ENCODE results near the gene TNNT1.

Gene TNNT1, protein sequence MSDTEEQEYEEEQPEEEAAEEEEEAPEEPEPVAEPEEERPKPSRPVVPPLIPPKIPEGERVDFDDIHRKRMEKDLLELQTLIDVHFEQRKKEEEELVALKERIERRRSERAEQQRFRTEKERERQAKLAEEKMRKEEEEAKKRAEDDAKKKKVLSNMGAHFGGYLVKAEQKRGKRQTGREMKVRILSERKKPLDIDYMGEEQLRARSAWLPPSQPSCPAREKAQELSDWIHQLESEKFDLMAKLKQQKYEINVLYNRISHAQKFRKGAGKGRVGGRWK

DNA sequence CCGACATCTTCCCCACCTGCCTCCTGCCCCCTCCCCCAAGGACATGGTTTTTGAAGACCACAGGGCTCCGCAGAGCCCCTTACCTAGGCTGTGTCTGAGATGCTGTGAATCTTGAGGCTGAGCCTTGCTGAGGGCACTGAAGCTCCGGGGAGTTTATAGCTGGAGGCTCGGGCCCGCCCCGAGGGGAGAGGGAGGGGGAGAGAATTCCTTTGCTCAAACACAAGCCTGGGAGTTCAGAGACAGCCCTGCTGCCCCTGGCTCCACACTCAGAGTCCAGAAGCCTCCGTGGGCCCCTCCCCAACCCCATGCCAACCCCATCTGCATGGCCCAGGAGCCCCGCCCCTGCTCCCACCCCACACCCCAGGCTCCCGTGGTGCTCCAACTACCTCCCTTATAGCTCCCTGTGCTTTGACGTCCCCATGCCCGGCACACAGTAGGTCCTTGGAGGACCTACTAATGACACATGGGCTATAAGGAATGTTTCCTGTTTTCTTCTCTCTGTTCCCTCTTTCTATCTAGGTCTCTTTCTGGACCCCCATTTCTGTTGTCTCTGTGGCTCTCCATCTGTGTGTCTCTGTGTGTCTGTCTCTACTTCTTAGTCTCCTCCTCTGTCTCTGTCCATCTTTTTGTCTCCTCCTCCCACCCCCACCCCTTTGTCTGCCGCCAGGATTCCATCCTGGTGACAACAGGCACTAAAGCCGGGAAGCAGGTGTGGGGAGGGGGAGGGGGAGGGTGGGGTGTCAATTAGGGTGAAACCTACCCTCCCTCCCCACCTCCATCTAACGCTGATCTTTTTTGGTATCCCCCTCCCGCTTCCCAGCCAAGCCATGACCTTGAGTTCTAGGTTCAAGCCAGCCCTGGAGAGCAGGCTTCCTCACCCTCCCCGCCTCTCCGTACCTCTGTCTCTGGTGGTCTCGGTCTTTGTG lies at the start of gene TNNT1:
TSS of gene TNNT1 (minus strand) at position 129 of the 926 bp plus-strand sequence. CDS start 2,049 bp downstream, outside the sequence.
- no peaks in the 10 kb centered on the region for H3K79me2 ChIP-seq (ENCODE audit: low read length)
- no peaks in the 10 kb centered on the region for H4K20me1 ChIP-seq (ENCODE audit: insufficient read depth, low read length)
- H3K9me2 ChIP-seq (replicated peaks; ENCODE audit: insufficient read depth, low read length), result no peaks in the 10 kb centered on the region
- H3K9me3 ChIP-seq (replicated peaks; ENCODE audit: insufficient read depth, low read length), result no peaks in the 10 kb centered on the region
- no peak for TF ChIP-seq EZH2 (optimal IDR thresholded peaks at IDR 0.05; ENCODE audit: low read depth, low read length)
- TF ChIP-seq EZH2phosphoT487 (IDR thresholded peaks at IDR 0.05; ENCODE audit: low read length), result no peak
- TF ChIP-seq, protein P1, sequence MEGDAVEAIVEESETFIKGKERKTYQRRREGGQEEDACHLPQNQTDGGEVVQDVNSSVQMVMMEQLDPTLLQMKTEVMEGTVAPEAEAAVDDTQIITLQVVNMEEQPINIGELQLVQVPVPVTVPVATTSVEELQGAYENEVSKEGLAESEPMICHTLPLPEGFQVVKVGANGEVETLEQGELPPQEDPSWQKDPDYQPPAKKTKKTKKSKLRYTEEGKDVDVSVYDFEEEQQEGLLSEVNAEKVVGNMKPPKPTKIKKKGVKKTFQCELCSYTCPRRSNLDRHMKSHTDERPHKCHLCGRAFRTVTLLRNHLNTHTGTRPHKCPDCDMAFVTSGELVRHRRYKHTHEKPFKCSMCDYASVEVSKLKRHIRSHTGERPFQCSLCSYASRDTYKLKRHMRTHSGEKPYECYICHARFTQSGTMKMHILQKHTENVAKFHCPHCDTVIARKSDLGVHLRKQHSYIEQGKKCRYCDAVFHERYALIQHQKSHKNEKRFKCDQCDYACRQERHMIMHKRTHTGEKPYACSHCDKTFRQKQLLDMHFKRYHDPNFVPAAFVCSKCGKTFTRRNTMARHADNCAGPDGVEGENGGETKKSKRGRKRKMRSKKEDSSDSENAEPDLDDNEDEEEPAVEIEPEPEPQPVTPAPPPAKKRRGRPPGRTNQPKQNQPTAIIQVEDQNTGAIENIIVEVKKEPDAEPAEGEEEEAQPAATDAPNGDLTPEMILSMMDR (IDR thresholded peaks at IDR 0.05; ENCODE audit: low read length), result no peak
- no peak within 1 kb of the TSS for H3K9ac ChIP-seq (ENCODE audit: low read length)
- no peak within 1 kb of the TSS for H2AFZ ChIP-seq (ENCODE audit: low read length)
- no peak within 1 kb of the TSS for H3K4me2 ChIP-seq (ENCODE audit: low read depth, low read length)
- no peak within 1 kb of the TSS for H3K27ac ChIP-seq (ENCODE audit: low read length)
- H3K27me3 ChIP-seq (replicated peaks; ENCODE audit: insufficient read depth, low read length), result peaks cover 59% of the 10 kb centered on the region
- DNase-seq, result no peak
- H3K4me1 ChIP-seq (ENCODE audit: low read length), result no peaks in the 10 kb centered on the region
- H3K36me3 ChIP-seq (replicated peaks; ENCODE audit: insufficient read depth, low read length), result no peaks in the 10 kb centered on the region
- no peaks in the 10 kb centered on the region for H3F3A ChIP-seq (ENCODE audit: insufficient read depth, low read length)
- H3K4me3 ChIP-seq (ENCODE audit: low read length), result no peak within 1 kb of the TSS

DNA sequence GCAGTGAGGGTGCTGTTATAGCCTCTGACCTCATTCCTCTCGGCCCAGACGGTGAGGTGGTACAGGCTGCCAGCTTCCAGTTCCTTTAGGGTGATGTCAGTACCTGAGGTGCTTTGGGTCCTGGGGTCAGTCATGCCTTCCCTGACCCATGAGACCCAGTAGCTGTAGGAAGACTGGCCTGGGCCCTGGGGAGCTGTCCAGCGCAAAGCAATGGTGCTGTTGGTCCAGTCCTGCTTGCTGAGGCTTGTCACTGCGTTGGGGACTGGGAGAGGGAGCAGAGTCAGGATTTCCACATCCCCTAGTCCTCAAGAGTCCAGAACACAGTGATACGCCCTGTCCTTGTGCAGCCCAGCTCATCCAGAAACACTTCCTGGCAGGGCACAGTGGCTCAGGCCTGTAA lies 49.6 kb upstream of the TNNT1 start:
- no peak overlapping the region for H3K4me3 ChIP-seq (ENCODE audit: low read length)
- H3K9me3 ChIP-seq (replicated peaks; ENCODE audit: insufficient read depth, low read length), result no peaks in the 10 kb centered on the region
- H3F3A ChIP-seq (ENCODE audit: insufficient read depth, low read length), result no peaks in the 10 kb centered on the region
- H3K79me2 ChIP-seq (ENCODE audit: low read length), result no peaks in the 10 kb centered on the region
- no peak for TF ChIP-seq EZH2 (optimal IDR thresholded peaks at IDR 0.05; ENCODE audit: low read depth, low read length)
- TF ChIP-seq, protein P1 (IDR thresholded peaks at IDR 0.05; ENCODE audit: low read length), result no peak
- no peak for TF ChIP-seq EZH2phosphoT487 (IDR thresholded peaks at IDR 0.05; ENCODE audit: low read length)
- H3K36me3 ChIP-seq (replicated peaks; ENCODE audit: insufficient read depth, low read length), result no peaks in the 10 kb centered on the region
- H3K27ac ChIP-seq (ENCODE audit: low read length), result no peak overlapping the region
- DNase-seq, result no peak
- H3K27me3 ChIP-seq (replicated peaks; ENCODE audit: insufficient read depth, low read length), result peaks cover 89% of the 10 kb centered on the region
- H2AFZ ChIP-seq (ENCODE audit: low read length), result no peak overlapping the region
- H4K20me1 ChIP-seq (ENCODE audit: insufficient read depth, low read length), result no peaks in the 10 kb centered on the region
- no peaks in the 10 kb centered on the region for H3K9me2 ChIP-seq (replicated peaks; ENCODE audit: insufficient read depth, low read length)
- no peak overlapping the region for H3K4me2 ChIP-seq (ENCODE audit: low read depth, low read length)
- no peaks in the 10 kb centered on the region for H3K4me1 ChIP-seq (ENCODE audit: low read length)
- H3K9ac ChIP-seq (ENCODE audit: low read length), result no peak overlapping the region

DNA sequence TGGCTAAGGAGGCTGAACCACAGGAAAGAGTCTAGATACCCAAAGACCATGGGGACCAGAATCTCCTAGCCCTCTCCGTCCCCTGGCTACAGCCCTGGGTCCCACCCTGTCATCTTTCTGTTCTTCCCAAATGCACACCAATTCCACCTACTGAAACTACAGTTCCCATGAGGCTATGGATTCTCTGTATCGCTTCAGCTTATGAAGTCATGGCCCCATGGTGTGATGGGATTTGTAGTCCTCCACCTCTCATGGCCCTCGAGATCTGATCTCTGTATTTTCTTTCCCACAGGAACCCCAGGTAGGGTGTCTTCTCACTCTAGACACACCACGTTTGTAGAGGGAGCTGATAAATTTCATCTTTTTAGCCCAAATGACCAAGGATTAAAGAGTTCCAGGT lies 48.5 kb upstream of the TNNT1 start:
- DNase-seq, result no peak
- H3K9me3 ChIP-seq (replicated peaks; ENCODE audit: insufficient read depth, low read length), result no peaks in the 10 kb centered on the region
- no peak overlapping the region for H3K4me2 ChIP-seq (ENCODE audit: low read depth, low read length)
- H3K27ac ChIP-seq (ENCODE audit: low read length), result no peak overlapping the region
- H3K9me2 ChIP-seq (replicated peaks; ENCODE audit: insufficient read depth, low read length), result no peaks in the 10 kb centered on the region
- no peaks in the 10 kb centered on the region for H3K79me2 ChIP-seq (ENCODE audit: low read length)
- TF ChIP-seq EZH2 (optimal IDR thresholded peaks at IDR 0.05; ENCODE audit: low read depth, low read length), result no peak
- TF ChIP-seq, protein P1 (IDR thresholded peaks at IDR 0.05; ENCODE audit: low read length), result no peak
- TF ChIP-seq EZH2phosphoT487 (IDR thresholded peaks at IDR 0.05; ENCODE audit: low read length), result no peak
- no peak overlapping the region for H2AFZ ChIP-seq (ENCODE audit: low read length)
- H3F3A ChIP-seq (ENCODE audit: insufficient read depth, low read length), result no peaks in the 10 kb centered on the region
- no peaks in the 10 kb centered on the region for H3K4me1 ChIP-seq (ENCODE audit: low read length)
- H3K9ac ChIP-seq (ENCODE audit: low read length), result no peak overlapping the region
- no peak overlapping the region for H3K4me3 ChIP-seq (ENCODE audit: low read length)
- H4K20me1 ChIP-seq (ENCODE audit: insufficient read depth, low read length), result no peaks in the 10 kb centered on the region
- H3K27me3 ChIP-seq (replicated peaks; ENCODE audit: insufficient read depth, low read length), result peaks cover 96% of the 10 kb centered on the region
- H3K36me3 ChIP-seq (replicated peaks; ENCODE audit: insufficient read depth, low read length), result no peaks in the 10 kb centered on the region
